Suprapubic skin (tissue), 4 donors: ENCODE results near the gene NHEJ1. TPM values are rescaled to one million over a fixed set of nuclear protein-coding genes. Genes with fewer than 3 reads are reported as not detected.

Experiments used
- DNase-seq, 2 donors: peaks; one replicate each; pipeline ENCODE4 v3.0.0-alpha.2; 2019; ENCODE audit warnings: low spot score in 2 of 2
- H3K27ac ChIP-seq: fragments of 200-600 bp; sonication (generic); one replicate; pipeline ENCODE4 v1.5.1; 2019
- H3K27me3 ChIP-seq: fragments of 200-600 bp; sonication (generic); one replicate; pipeline ENCODE4 v1.5.1; 2019
- H3K36me3 ChIP-seq: fragments of 200-600 bp; sonication (generic); one replicate; pipeline ENCODE4 v1.5.1; 2019
- H3K4me1 ChIP-seq: fragments of 200-600 bp; sonication (generic); one replicate; pipeline ENCODE4 v1.5.1; 2019
- H3K4me3 ChIP-seq: fragments of 200-600 bp; sonication (generic); one replicate; pipeline ENCODE4 v1.5.1; 2019; ENCODE audit warnings: mild to moderate bottlenecking
- H3K9me3 ChIP-seq: fragments of 200-600 bp; sonication (generic); one replicate; pipeline ENCODE4 v1.5.1; 2019
- CTCF ChIP-seq, 2 donors: fragments of 200-600 bp in 1 of 2; fragments of 450-650 bp in 1 of 2; sonication (generic) in 1 of 2; IDR thresholded peaks; one replicate each; pipeline ENCODE4 v1.5.1; 2016 to 2019; ENCODE audit warnings: antibody characterized with exemption in 2 of 2, mild to moderate bottlenecking in 1 of 2, moderate library complexity in 1 of 2
- EP300 ChIP-seq: sonication (generic); formaldehyde crosslinking; IDR thresholded peaks from one replicate; pipeline ENCODE4 v1.6.1; 2017; ENCODE audit warnings: antibody characterized with exemption
- POLR2A ChIP-seq, 2 donors: fragments of 450-650 bp; IDR thresholded peaks; one replicate each; pipeline ENCODE4 v1.6.1; 2017; ENCODE audit warnings: antibody characterized with exemption in 2 of 2, mild to moderate bottlenecking in 2 of 2, moderate library complexity in 2 of 2
- POLR2AphosphoS5 ChIP-seq, 3 donors: sonication (generic); formaldehyde crosslinking; IDR thresholded peaks; one replicate each; pipeline ENCODE4 v1.6.1; 2017; ENCODE audit warnings: antibody characterized with exemption in 3 of 3
- WGBS: methylation state at CpG from one replicate; pipeline ENCODE4 v1.1.5; 2018; 5-methylcytosine and 5-hydroxymethylcytosine counted together
- total RNA-seq, 4 donors: library from RNA; depleted of rRNA; stranded (reverse); fragments of >200 nt; gene quantifications; one replicate each; pipeline ENCODE4 v1.1.0, GENCODE V29; 2016

NHEJ1 gene
- total RNA-seq, 4 donors from 2014 or later = 15.7 to 19.2 (median 18.3) TPM

- no peak for DNase-seq
- Histone ChIP-seq H3K9me3 (no peaks in the 10 kb centered on the region), H3K4me3 (no peak overlapping the region), H3K4me1 (peaks cover 6% of the 10 kb centered on the region), H3K27ac (no peak overlapping the region), H3K36me3 (no peaks in the 10 kb centered on the region), H3K27me3 (peaks cover 68% of the 10 kb centered on the region)
- 58% methylated on average over 8 of the region's 8 CpGs for WGBS
- no peak for TF ChIP-seq EP300
- TF ChIP-seq CTCF (IDR thresholded peaks at IDR 0.05) = no peak
- TF ChIP-seq POLR2A (IDR thresholded peaks at IDR 0.05) = no peak
- no peak for TF ChIP-seq POLR2AphosphoS5 (IDR thresholded peaks at IDR 0.05)
These were observed 122.7 kb downstream of the NHEJ1 start for GRCh38 chr2:219037783-219038499.

GRCh38 chr2:219035942-219036341, 124.7 kb downstream of the NHEJ1 start:
- no peak overlapping the region for H3K27ac ChIP-seq
- no peak overlapping the region for H3K4me3 ChIP-seq
- no peak for TF ChIP-seq POLR2AphosphoS5 (IDR thresholded peaks at IDR 0.05)
- TF ChIP-seq CTCF (IDR thresholded peaks at IDR 0.05) = no peak
- TF ChIP-seq POLR2A (IDR thresholded peaks at IDR 0.05) = no peak
- no peak for TF ChIP-seq EP300
- no peaks in the 10 kb centered on the region for H3K36me3 ChIP-seq
- H3K9me3 ChIP-seq = no peaks in the 10 kb centered on the region
- no peaks in the 10 kb centered on the region for H3K4me1 ChIP-seq
- 79% methylated on average over 2 of the region's 2 CpGs for WGBS
- no peak for DNase-seq
- H3K27me3 ChIP-seq = peaks cover 66% of the 10 kb centered on the region

GRCh38 chr2:219034823-219035222, 125.8 kb downstream of the NHEJ1 start:
- no peak for TF ChIP-seq POLR2A (IDR thresholded peaks at IDR 0.05)
- no peak for TF ChIP-seq POLR2AphosphoS5 (IDR thresholded peaks at IDR 0.05)
- TF ChIP-seq CTCF (IDR thresholded peaks at IDR 0.05) = no peak
- no peak for TF ChIP-seq EP300
- 55% methylated on average over 6 of the region's 6 CpGs for WGBS
- Histone ChIP-seq H3K36me3 (no peaks in the 10 kb centered on the region), H3K4me3 (no peak overlapping the region), H3K27me3 (peaks cover 66% of the 10 kb centered on the region), H3K4me1 (no peaks in the 10 kb centered on the region), H3K27ac (no peak overlapping the region), H3K9me3 (no peaks in the 10 kb centered on the region)
- no peak for DNase-seq

- H3K36me3 ChIP-seq = no peaks in the 10 kb centered on the region
- WGBS = 79% methylated on average over 23 of the region's 23 CpGs
These were observed 128.4 kb downstream of the NHEJ1 start for GRCh38 chr2:219032051-219032745.

GRCh38 chr2:219031005-219031738, 129.4 kb downstream of the NHEJ1 start:
- Histone ChIP-seq H3K4me1 (no peaks in the 10 kb centered on the region), H3K4me3 (no peak overlapping the region), H3K9me3 (no peaks in the 10 kb centered on the region), H3K36me3 (no peaks in the 10 kb centered on the region), H3K27ac (no peak overlapping the region), H3K27me3 (peaks cover 39% of the 10 kb centered on the region)
- TF ChIP-seq EP300 = no peak
- TF ChIP-seq POLR2A (IDR thresholded peaks at IDR 0.05) = no peak
- no peak for TF ChIP-seq POLR2AphosphoS5 (IDR thresholded peaks at IDR 0.05)
- TF ChIP-seq CTCF (IDR thresholded peaks at IDR 0.05) = no peak
- no peak for DNase-seq
- WGBS = 68% methylated on average over 21 of the region's 21 CpGs

More at GRCh38 chr2:219032051-219032745, 128.4 kb downstream of the NHEJ1 start:
- no peak overlapping the region for H3K27ac ChIP-seq
- no peaks in the 10 kb centered on the region for H3K9me3 ChIP-seq
- peaks cover 41% of the 10 kb centered on the region for H3K27me3 ChIP-seq
- H3K4me3 ChIP-seq = no peak overlapping the region
- no peak for TF ChIP-seq POLR2A (IDR thresholded peaks at IDR 0.05)
- no peak for TF ChIP-seq EP300
- TF ChIP-seq POLR2AphosphoS5 (IDR thresholded peaks at IDR 0.05) = no peak
- no peaks in the 10 kb centered on the region for H3K4me1 ChIP-seq
- no peak for DNase-seq
